Omental fat pad (tissue), 4 donors: Measurements from ENCODE around the gene TMEM175. TPM values are rescaled to one million over a fixed set of nuclear protein-coding genes. Genes with fewer than 3 reads are reported as not detected.

ENCODE experiments used
- ATAC-seq: fragments of 150-250 bp; one replicate; pipeline ENCODE4 v1.9.1; 2016; ENCODE audit warnings: mild to moderate bottlenecking, moderate library complexity; ENCODE audit not compliant: low FRiP score
- DNase-seq: peaks from one replicate; pipeline ENCODE4 v3.0.0-alpha.2; 2019; ENCODE audit warnings: low spot score
- total RNA-seq, 4 donors: library from RNA; depleted of rRNA; stranded (reverse); fragments of >200 nt; gene quantifications; one replicate each; pipeline ENCODE4 v1.1.0, GENCODE V29; 2016
- TF ChIP-seq, protein P1 (sequence below), 3 donors: fragments of 450-650 bp; IDR thresholded peaks; one replicate each; pipeline ENCODE4 v1.5.1; 2016 to 2017; ENCODE audit warnings: antibody characterized with exemption in 3 of 3, mild to moderate bottlenecking in 3 of 3, moderate library complexity in 2 of 3

The TMEM175 gene
- total RNA-seq, 4 donors from 2014 or later: 21.9 to 35.3 (median 23.1) TPM

GRCh38 chr4:956531-957230 is 24.4 kb downstream of the TMEM175 start:
- DNase-seq: no peak
- TF ChIP-seq, protein P1, sequence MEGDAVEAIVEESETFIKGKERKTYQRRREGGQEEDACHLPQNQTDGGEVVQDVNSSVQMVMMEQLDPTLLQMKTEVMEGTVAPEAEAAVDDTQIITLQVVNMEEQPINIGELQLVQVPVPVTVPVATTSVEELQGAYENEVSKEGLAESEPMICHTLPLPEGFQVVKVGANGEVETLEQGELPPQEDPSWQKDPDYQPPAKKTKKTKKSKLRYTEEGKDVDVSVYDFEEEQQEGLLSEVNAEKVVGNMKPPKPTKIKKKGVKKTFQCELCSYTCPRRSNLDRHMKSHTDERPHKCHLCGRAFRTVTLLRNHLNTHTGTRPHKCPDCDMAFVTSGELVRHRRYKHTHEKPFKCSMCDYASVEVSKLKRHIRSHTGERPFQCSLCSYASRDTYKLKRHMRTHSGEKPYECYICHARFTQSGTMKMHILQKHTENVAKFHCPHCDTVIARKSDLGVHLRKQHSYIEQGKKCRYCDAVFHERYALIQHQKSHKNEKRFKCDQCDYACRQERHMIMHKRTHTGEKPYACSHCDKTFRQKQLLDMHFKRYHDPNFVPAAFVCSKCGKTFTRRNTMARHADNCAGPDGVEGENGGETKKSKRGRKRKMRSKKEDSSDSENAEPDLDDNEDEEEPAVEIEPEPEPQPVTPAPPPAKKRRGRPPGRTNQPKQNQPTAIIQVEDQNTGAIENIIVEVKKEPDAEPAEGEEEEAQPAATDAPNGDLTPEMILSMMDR (IDR thresholded peaks at IDR 0.05): no peak
- no peak for ATAC-seq

DNA sequence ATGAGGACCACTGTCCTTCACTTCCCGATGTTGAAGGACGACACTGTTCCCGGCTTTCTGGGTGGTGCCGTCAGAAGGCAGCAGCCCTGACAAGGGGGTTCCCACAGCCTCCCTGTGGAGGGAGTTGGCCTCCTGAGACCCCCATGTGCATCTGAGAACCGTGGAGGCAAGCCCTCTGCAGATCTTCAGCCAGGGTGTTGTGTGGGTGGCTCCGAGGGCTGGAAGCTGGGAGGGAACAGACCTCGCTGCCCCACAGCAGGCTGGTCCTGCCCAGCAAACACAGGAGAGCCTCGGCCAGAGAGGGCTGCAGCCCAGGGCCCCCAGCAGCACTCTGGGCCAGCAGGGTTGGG is 24.9 kb downstream of the TMEM175 start:
- TF ChIP-seq, protein P1 (IDR thresholded peaks at IDR 0.05): no peak
- DNase-seq: no peak
- no peak for ATAC-seq

GRCh38 chr4:957581-958313 is 25.5 kb downstream of the TMEM175 start:
- TF ChIP-seq, protein P1 (IDR thresholded peaks at IDR 0.05): no peak
- ATAC-seq (no peak), DNase-seq (no peak)

DNA sequence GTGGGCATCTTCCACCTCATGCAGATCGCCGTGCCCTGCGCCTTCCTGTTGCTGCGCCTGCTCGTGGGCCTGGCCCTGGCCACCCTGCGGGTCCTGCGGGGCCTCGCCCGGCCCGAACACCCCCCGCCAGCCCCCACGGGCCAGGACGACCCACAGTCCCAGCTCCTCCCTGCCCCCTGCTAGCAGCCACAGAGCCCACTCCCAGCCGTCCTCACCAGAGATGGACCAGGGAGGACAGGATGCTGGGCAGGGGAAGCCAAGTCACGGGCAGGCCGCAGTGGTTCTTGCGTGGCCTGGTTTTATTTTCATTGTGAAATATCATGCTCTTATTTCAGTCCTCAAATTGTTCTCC is 26.0 kb downstream of the TMEM175 start:
- DNase-seq (no peak), ATAC-seq (no peak)
- TF ChIP-seq, protein P1 (IDR thresholded peaks at IDR 0.05): no peak

DNA sequence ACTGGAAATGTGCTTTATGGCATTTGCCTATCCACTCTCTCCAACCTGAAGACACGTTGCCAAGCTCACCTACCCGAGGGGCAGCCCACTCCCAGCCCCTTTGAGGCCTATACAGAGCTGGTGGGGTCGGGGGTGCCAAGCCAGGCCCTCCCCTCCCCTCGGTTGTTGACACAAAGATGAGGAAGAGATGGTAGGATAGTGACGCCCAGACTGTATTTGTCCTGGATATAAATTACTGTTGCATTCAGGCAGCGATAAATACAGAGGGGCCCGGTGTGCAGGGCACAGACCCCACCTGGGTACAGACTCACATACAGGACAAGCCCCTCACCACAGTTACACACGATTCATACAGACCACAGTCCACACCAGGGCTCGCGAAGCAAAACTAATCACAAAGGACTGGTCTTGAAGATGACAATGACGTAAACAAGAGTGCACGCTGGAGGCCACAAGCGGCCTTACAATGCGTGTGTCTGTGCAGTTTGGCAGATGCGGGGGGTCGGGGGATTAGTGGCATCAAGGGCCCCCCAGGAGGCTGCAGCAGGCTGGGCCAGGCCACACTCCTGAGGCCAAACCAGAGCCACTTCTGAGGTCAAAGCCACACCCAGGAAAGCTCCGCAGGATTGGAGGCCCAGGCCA is 26.6 kb downstream of the TMEM175 start:
- DNase-seq: no peak
- no peak for ATAC-seq
- TF ChIP-seq, protein P1 (IDR thresholded peaks at IDR 0.05): no peak

DNA sequence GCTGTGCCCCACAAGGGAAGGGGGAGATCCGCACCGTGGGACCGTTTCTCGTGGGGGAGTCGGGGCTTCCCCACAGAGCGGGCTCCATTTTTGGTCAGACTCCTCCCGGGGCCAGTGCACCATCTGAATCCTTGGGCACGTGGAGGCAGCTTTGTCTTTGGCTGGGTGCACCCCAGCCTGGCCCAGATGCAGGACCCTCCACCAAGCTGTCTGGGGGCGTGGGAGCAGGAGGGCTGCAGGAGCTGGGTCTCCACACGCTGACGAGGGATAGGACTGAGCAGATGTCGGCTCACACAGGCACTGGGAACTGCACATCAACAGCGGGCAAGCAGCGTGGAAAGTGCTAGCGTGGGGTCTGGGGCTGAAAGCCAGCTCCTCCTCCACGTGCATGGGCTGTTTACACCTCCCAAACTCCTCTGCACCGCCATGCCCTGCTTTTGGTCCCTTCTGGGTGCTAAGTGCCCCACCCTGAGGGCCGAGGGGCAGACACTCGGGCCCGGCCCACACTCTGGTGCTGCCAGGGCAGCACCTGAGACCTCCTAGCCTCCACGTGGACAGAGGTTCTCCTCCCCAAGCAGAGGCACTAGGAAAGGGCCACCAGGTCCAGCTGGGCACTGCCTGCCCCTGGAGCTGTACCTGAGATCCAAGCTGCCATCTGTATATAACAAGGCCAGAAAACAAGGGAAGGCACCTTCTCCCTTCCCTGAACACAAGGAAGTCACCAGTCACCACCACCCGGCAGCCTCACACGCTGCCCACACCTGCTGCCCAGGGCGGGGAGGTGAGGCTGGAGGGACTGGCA is 27.3 kb downstream of the TMEM175 start:
- TF ChIP-seq, protein P1 (IDR thresholded peaks at IDR 0.05): no peak
- no peak for ATAC-seq

More for the DNA sequence above, 27.3 kb downstream of the TMEM175 start:
- no peak for DNase-seq
